IMR-90 (cell line): ENCODE results near the gene TWIST1. TPM values are rescaled to one million over a fixed set of nuclear protein-coding genes. Genes with fewer than 3 reads are reported as not detected.

Experiments used
- ATAC-seq: fragments of 200-7000 bp; cut with Tn5 transposase; 2 replicates; pipeline ENCODE4 v1.9.1; 2020; ENCODE audit warnings: low read depth, mild to moderate bottlenecking, moderate library complexity
- BruUV-seq: library from RNA; stranded (reverse); fragments of 400-500 nt; replicated peaks from 2 replicates; lab custom pipeline; 2021; lab: Mats Ljungman, UMichigan
- CTCF ChIA-PET: fragments of 300-600 bp; formaldehyde crosslinking; extraction: SDS; loops from one replicate; lab custom pipeline; 2021; ENCODE audit warnings: antibody characterized with exemption; lab: Yijun Ruan, JAX
- POLR2A ChIA-PET: fragments of 300-600 bp; sonication (Branson Sonifier 250); formaldehyde crosslinking; loops from one replicate; lab custom pipeline; 2022; ENCODE audit warnings: antibody characterized with exemption; ENCODE audit not compliant: unreplicated experiment; lab: Charles Lee
- DNase-seq: peaks from one replicate; pipeline ENCODE4 v3.0.0; 2013
- H2AFZ ChIP-seq: replicated peaks from 2 replicates; pipeline ENCODE3; 2013; ENCODE audit warnings: low read length, mild to moderate bottlenecking; ENCODE audit not compliant: poor library complexity
- H2AK5ac ChIP-seq: 2 replicates; pipeline ENCODE4 v1.6.1; 2013; ENCODE audit warnings: low read depth, low read length, inconsistent platforms
- H2AK9ac ChIP-seq: replicated peaks from 2 replicates; pipeline ENCODE3; 2013; ENCODE audit warnings: mild to moderate bottlenecking, low read depth, low read length, moderate library complexity; ENCODE audit not compliant: poor library complexity
- H2BK120ac ChIP-seq: 2 replicates; pipeline ENCODE4 v1.6.1; 2013; ENCODE audit warnings: low read depth, low read length, inconsistent platforms
- H2BK15ac ChIP-seq: 3 replicates; pipeline ENCODE4 v1.6.1; 2013; ENCODE audit warnings: low read depth, low read length, inconsistent platforms
- H2BK20ac ChIP-seq: 2 replicates; pipeline ENCODE4 v1.6.1; 2013; ENCODE audit warnings: low read depth, mild to moderate bottlenecking, inconsistent platforms, low read length, moderate library complexity
- H2BK5ac ChIP-seq: 2 replicates; pipeline ENCODE4 v1.6.1; 2013; ENCODE audit warnings: mild to moderate bottlenecking, low read depth, low read length, inconsistent platforms; ENCODE audit not compliant: poor library complexity, severe bottlenecking
- H3K14ac ChIP-seq: replicated peaks from 2 replicates; pipeline ENCODE4 v1.6.1; 2013; ENCODE audit warnings: low read depth, low read length, inconsistent platforms
- H3K18ac ChIP-seq: 2 replicates; pipeline ENCODE4 v1.6.1; 2013; ENCODE audit warnings: low read depth, low read length, control low read depth
- H3K23ac ChIP-seq: 2 replicates; pipeline ENCODE4 v1.6.1; 2013; ENCODE audit warnings: low read depth, low read length, inconsistent platforms
- H3K27ac ChIP-seq: 2 replicates; pipeline ENCODE4 v1.5.1; 2013; ENCODE audit warnings: mild to moderate bottlenecking, control low read depth, low read length; ENCODE audit not compliant: insufficient read depth
- H3K27me3 ChIP-seq: 2 replicates; pipeline ENCODE4 v1.6.1; 2013; ENCODE audit warnings: low read length; ENCODE audit not compliant: control insufficient read depth, insufficient read depth
- H3K36me3 ChIP-seq: 2 replicates; pipeline ENCODE4 v1.6.1; 2013; ENCODE audit warnings: low read length, mixed read lengths; ENCODE audit not compliant: control insufficient read depth, insufficient read depth
- H3K4ac ChIP-seq: 2 replicates; pipeline ENCODE4 v1.6.1; 2013; ENCODE audit warnings: low read depth, low read length, inconsistent platforms
- H3K4me1 ChIP-seq: 2 replicates; pipeline ENCODE4 v1.6.1; 2013; ENCODE audit warnings: low read length, mixed read lengths; ENCODE audit not compliant: control insufficient read depth, insufficient read depth
- H3K4me2 ChIP-seq: 2 replicates; pipeline ENCODE4 v1.6.1; 2013; ENCODE audit warnings: low read depth, mild to moderate bottlenecking, control low read depth, low read length, moderate library complexity
- H3K4me3 ChIP-seq: 2 replicates; pipeline ENCODE4 v1.5.1; 2013; ENCODE audit warnings: low read depth, mild to moderate bottlenecking, control low read depth, low read length, moderate library complexity; ENCODE audit not compliant: insufficient read depth
- H3K56ac ChIP-seq: 2 replicates; pipeline ENCODE4 v1.6.1; 2013; ENCODE audit warnings: low read length, inconsistent platforms; ENCODE audit not compliant: insufficient read depth; ENCODE audit errors: extremely low read depth
- H3K79me1 ChIP-seq, 2 experiments: 2 replicates each; pipeline ENCODE4 v1.6.1; 2013; ENCODE audit warnings: low read length in 2 of 2, inconsistent platforms in 1 of 2, low read depth in 1 of 2
- H3K9ac ChIP-seq: 2 replicates; pipeline ENCODE4 v1.6.1; 2013; ENCODE audit warnings: low read depth, low read length, control low read depth
- H3K9me1 ChIP-seq: 2 replicates; pipeline ENCODE4 v1.6.1; 2013; ENCODE audit warnings: low read length, inconsistent platforms; ENCODE audit not compliant: insufficient read depth
- H3K9me3 ChIP-seq: 2 replicates; pipeline ENCODE4 v1.6.1; 2013; ENCODE audit warnings: low read length; ENCODE audit not compliant: control insufficient read depth, insufficient read depth
- H4K20me1 ChIP-seq: 2 replicates; pipeline ENCODE4 v1.6.1; 2013; ENCODE audit warnings: low read length, inconsistent platforms; ENCODE audit not compliant: insufficient read depth
- H4K5ac ChIP-seq: 2 replicates; pipeline ENCODE4 v1.6.1; 2013; ENCODE audit warnings: mild to moderate bottlenecking, low read depth, low read length, control low read depth
- H4K8ac ChIP-seq, 2 experiments: 2 replicates each; pipeline ENCODE4 v1.6.1; 2013; ENCODE audit warnings: low read depth in 2 of 2, low read length in 2 of 2, control low read depth in 1 of 2, inconsistent platforms in 1 of 2
- H4K91ac ChIP-seq: 2 replicates; pipeline ENCODE4 v1.6.1; 2013; ENCODE audit warnings: low read depth, low read length, inconsistent platforms; ENCODE audit not compliant: insufficient read depth
- BHLHE40 ChIP-seq: fragments of 150-350 bp; IDR thresholded peaks from 2 replicates; pipeline ENCODE4 v1.6.1; 2016; ENCODE audit warnings: mild to moderate bottlenecking, low read depth, low read length
- CEBPB ChIP-seq: IDR thresholded peaks from 2 replicates; pipeline ENCODE4 v1.6.1; 2012; ENCODE audit warnings: low read depth, low read length, improper control_type of control experiment
- CHD1 ChIP-seq: IDR thresholded peaks from 2 replicates; pipeline ENCODE4 v1.6.1; 2012; ENCODE audit warnings: low read depth, low read length, improper control_type of control experiment
- CTCF ChIP-seq: conservative IDR thresholded peaks from 2 replicates; pipeline ENCODE4 v1.5.1; 2012; ENCODE audit warnings: mild to moderate bottlenecking, low read depth, low read length, improper control_type of control experiment
- ELK1 ChIP-seq: fragments of 150-350 bp; IDR thresholded peaks from 2 replicates; pipeline ENCODE4 v1.6.1; 2016; ENCODE audit warnings: low read depth, mild to moderate bottlenecking, low read length, moderate library complexity, borderline replicate concordance
- FOS ChIP-seq: fragments of 150-350 bp; IDR thresholded peaks from 2 replicates; pipeline ENCODE4 v1.6.1; 2016; ENCODE audit warnings: low read depth, low read length
- MAFK ChIP-seq: IDR thresholded peaks from 2 replicates; pipeline ENCODE4 v1.6.1; 2012; ENCODE audit warnings: low read depth, low read length, improper control_type of control experiment
- MAZ ChIP-seq: IDR thresholded peaks from 2 replicates; pipeline ENCODE4 v1.6.1; 2012; ENCODE audit warnings: low read depth, mild to moderate bottlenecking, low read length, improper control_type of control experiment, moderate library complexity, borderline replicate concordance
- MXI1 ChIP-seq: IDR thresholded peaks from 2 replicates; pipeline ENCODE4 v1.6.1; 2012; ENCODE audit warnings: low read depth, mild to moderate bottlenecking, low read length, moderate library complexity, borderline replicate concordance
- NFE2L2 ChIP-seq: fragments of 150-350 bp; IDR thresholded peaks from 2 replicates; pipeline ENCODE4 v1.6.1; 2016; ENCODE audit warnings: low read depth, mild to moderate bottlenecking, low read length
- POLR2A ChIP-seq: IDR thresholded peaks from 2 replicates; pipeline ENCODE4 v1.6.1; 2012; ENCODE audit warnings: mild to moderate bottlenecking, low read depth, low read length
- RAD21 ChIP-seq: IDR thresholded peaks from 2 replicates; pipeline ENCODE4 v1.6.1; 2012; ENCODE audit warnings: low read length, improper control_type of control experiment
- RCOR1 ChIP-seq: IDR thresholded peaks from 2 replicates; pipeline ENCODE4 v1.6.1; 2012; ENCODE audit warnings: mild to moderate bottlenecking, low read length, improper control_type of control experiment; ENCODE audit not compliant: insufficient replicate concordance
- RFX5 ChIP-seq: IDR thresholded peaks from 2 replicates; pipeline ENCODE4 v1.8.0; 2012; ENCODE audit warnings: low read depth, mild to moderate bottlenecking, low read length, moderate library complexity
- SMC3 ChIP-seq: fragments of 150-350 bp; IDR thresholded peaks from 2 replicates; pipeline ENCODE4 v1.6.1; 2016; ENCODE audit warnings: low read depth, mild to moderate bottlenecking, antibody characterized with exemption, low read length, moderate library complexity
- USF2 ChIP-seq: fragments of 150-350 bp; IDR thresholded peaks from 2 replicates; pipeline ENCODE4 v1.6.1; 2017; ENCODE audit warnings: mild to moderate bottlenecking, antibody characterized with exemption, low read length, low read depth
- WGBS, 2 experiments: methylation state at CpG; one replicate each; pipeline versions ENCODE4 v1.1.5 to v1.1.7; 2013; ENCODE audit warnings: missing lambda C conversion rate in 2 of 2; ENCODE audit not compliant: insufficient read length in 1 of 2; ENCODE audit errors: extremely low coverage in 2 of 2; 5-methylcytosine and 5-hydroxymethylcytosine counted together
- dilution Hi-C: fragments of 300-500 bp; cut with HindIII; formaldehyde crosslinking; loops from one replicate; pipeline ENCODE4 v1.14.3; 2018; ENCODE audit warnings: low sequenced_read_pairs; ENCODE audit not compliant: unreplicated experiment
- in situ Hi-C: fragments of 300-500 bp; cut with MboI; formaldehyde crosslinking; loops from 3 replicates; pipeline ENCODE4 v1.14.3; 2019; ENCODE audit warnings: low sequenced_read_pairs, inconsistent platforms, mixed read lengths
- intact Hi-C: fragments of 100-400 bp; cut with micrococcal nuclease; formaldehyde crosslinking; loops from 2 replicates; pipeline ENCODE4 v1.10.0; 2022
- polyA plus RNA-seq, 3 experiments: library from polyadenylated mRNA; depleted of rRNA; stranded (reverse); fragments of >200 nt; gene quantifications; 2 replicates each; pipeline ENCODE4 v1.2.3, GENCODE V29; 2012; ENCODE audit warnings: low replicate concordance in 1 of 3
- total RNA-seq: library from RNA; depleted of rRNA; stranded (reverse); fragments of >200 nt; gene quantifications from 2 replicates; pipeline ENCODE4 v1.2.3, GENCODE V29; 2012

The TWIST1 gene
- total and polyA plus RNA-seq, 2 of the 4 experiments (the other 2 are of a cell fraction) = 5.4 to 42.3 TPM

GRCh38 chr7:19113002-19113350, 4.5 kb downstream of the TWIST1 start:
- in situ Hi-C loops = loop anchor here (10.0 to 25.0 kb wide), 2 partner anchors 418 to 751 kb away; no protein-coding TSS in a partner anchor

More at GRCh38 chr7:19113002-19113350, 4.5 kb downstream of the TWIST1 start:
- Histone ChIP-seq H2AFZ (no peak overlapping the region), H3K36me3 (no peaks in the 10 kb centered on the region; the same call in 1 of the 2 replicates), H3K4me1 (peaks cover 6% of the 10 kb centered on the region), H3K18ac (no peak overlapping the region), H3K9me3 (no peaks in the 10 kb centered on the region), H3K56ac (no peak overlapping the region), H3K79me1 (peaks cover 13 to 41% of the 10 kb centered on the region in 2 experiments), H3K27me3 (no peaks in the 10 kb centered on the region), H4K5ac (no peak overlapping the region), H2BK15ac (no peak overlapping the region), H2AK5ac (no peak overlapping the region), H2BK120ac (no peak overlapping the region), H3K14ac (no peak overlapping the region; the same call in 1 of the 2 replicates), H3K23ac (no peak overlapping the region), H4K20me1 (peaks cover 3% of the 10 kb centered on the region; the same call in 1 of the 2 replicates), H2BK20ac (no peak overlapping the region), H3K4me3 (no peak overlapping the region), H3K9me1 (0 out of 2 replicates have a peak, but pooled peaks cover 3% of the 10 kb centered on the region), H3K27ac (no peak overlapping the region), H3K4me2 (no peak overlapping the region), H4K91ac (no peak overlapping the region), H2BK5ac (no peak overlapping the region), H3K4ac (no peak overlapping the region), H4K8ac (no peak overlapping the region), H2AK9ac (no peak overlapping the region), H3K9ac (no peak overlapping the region)
- dilution Hi-C loops = no loop called here
- ChIA-PET CTCF (no interaction called here), POLR2A (no interaction called here)
- intact Hi-C loops = loop anchor here (10.0 kb wide), 1 partner anchor 358 kb away; no protein-coding TSS in a partner anchor
- no peak for DNase-seq
- no CpG with 5 or more reads among the region's 4 CpGs for WGBS, 2 experiments
- no peak for ATAC-seq
- BruUV-seq = no TSS peak
- TF ChIP-seq POLR2A (no peak), MXI1 (no peak), MAZ (no peak), FOS (no peak), RCOR1 (no peak), CEBPB (no peak), NFE2L2 (no peak), RFX5 (no peak), USF2 (no peak), CTCF (no peak), ELK1 (no peak), MAFK (no peak), BHLHE40 (no peak), CHD1 (no peak), SMC3 (no peak), RAD21 (no peak)
